GM19468 (cell line): ENCODE results near the gene TRAF3IP3.

Source experiments
- ATAC-seq: cut with Tn5 transposase; IDR thresholded peaks from one replicate; pipeline ENCODE4 v1.9.1; 2021; ENCODE audit warnings: mild to moderate bottlenecking, moderate library complexity, moderate number of reproducible peaks; ENCODE audit not compliant: unreplicated experiment; ENCODE audit errors: extremely low read depth

TRAF3IP3 gene

GRCh38 chr1:209819058-209819457 is 63.2 kb downstream of the TRAF3IP3 start:
- ATAC-seq, result no peak

- ATAC-seq, result no peak
These were observed 65.1 kb downstream of the TRAF3IP3 start for GRCh38 chr1:209820986-209821385.

GRCh38 chr1:209822706-209823105 is 66.9 kb downstream of the TRAF3IP3 start:
- no peak for ATAC-seq

- ATAC-seq, result no peak
These were observed 67.5 kb downstream of the TRAF3IP3 start for GRCh38 chr1:209823143-209824041.

GRCh38 chr1:209825591-209826434 is 70.0 kb downstream of the TRAF3IP3 start:
- no peak for ATAC-seq

GRCh38 chr1:209827384-209828262 is 71.8 kb downstream of the TRAF3IP3 start, which contains the start of gene UTP25:
UTP25 (plus strand) TSS chr1:209827972; CDS start chr1:209828064, 92 bp downstream.
- ATAC-seq, result peak; percentile 87

GRCh38 chr1:209829716-209830115 is 73.9 kb downstream of the TRAF3IP3 start:
- no peak for ATAC-seq

- ATAC-seq, result no peak
These were observed 74.9 kb downstream of the TRAF3IP3 start for GRCh38 chr1:209830722-209831121.

GRCh38 chr1:209831615-209832014 is 75.8 kb downstream of the TRAF3IP3 start:
- ATAC-seq, result no peak
